Loucy (cell line): ENCODE measurements around the gene EDN1.

ENCODE experiments used
- H2AFZ ChIP-seq: fragments of 200-600 bp; sonication (generic); 2 replicates; pipeline ENCODE4 v1.6.0; 2016; ENCODE audit warnings: antibody characterized with exemption, mild to moderate bottlenecking, low read length, moderate library complexity
- H3F3A ChIP-seq: fragments of 200-600 bp; 2 replicates; pipeline ENCODE4 v1.6.0; 2016; ENCODE audit warnings: antibody characterized with exemption, low read depth, mild to moderate bottlenecking
- H3K27me3 ChIP-seq: fragments of 200-600 bp; sonication (generic); 2 replicates; pipeline ENCODE4 v1.6.1; 2014; ENCODE audit warnings: low read length, mild to moderate bottlenecking; ENCODE audit not compliant: insufficient read depth, poor library complexity, severe bottlenecking
- H3K36me3 ChIP-seq: fragments of 200-600 bp; sonication (generic); 2 replicates; pipeline ENCODE4 v1.6.1; 2016; ENCODE audit warnings: low read length; ENCODE audit not compliant: insufficient read depth
- H3K4me1 ChIP-seq: fragments of 200-600 bp; sonication (generic); 2 replicates; pipeline ENCODE4 v1.5.1; 2014; ENCODE audit warnings: low read length, mild to moderate bottlenecking; ENCODE audit not compliant: insufficient read depth, poor library complexity, severe bottlenecking
- H3K4me2 ChIP-seq: fragments of 200-600 bp; sonication (generic); 2 replicates; pipeline ENCODE4 v1.6.0; 2014; ENCODE audit warnings: antibody characterized with exemption, low read length, low read depth, mild to moderate bottlenecking; ENCODE audit not compliant: poor library complexity, severe bottlenecking
- H3K4me3 ChIP-seq: fragments of 200-600 bp; sonication (generic); 2 replicates; pipeline ENCODE4 v1.5.1; 2014; ENCODE audit warnings: low read length, mild to moderate bottlenecking, mixed read lengths; ENCODE audit not compliant: poor library complexity, severe bottlenecking
- H3K79me2 ChIP-seq: fragments of 200-600 bp; sonication (generic); 2 replicates; pipeline ENCODE4 v1.6.1; 2014; ENCODE audit warnings: low read length; ENCODE audit not compliant: insufficient read depth
- H3K9ac ChIP-seq: fragments of 200-600 bp; sonication (generic); 2 replicates; pipeline ENCODE4 v1.6.0; 2014; ENCODE audit warnings: mild to moderate bottlenecking, low read depth, low read length, moderate library complexity; ENCODE audit not compliant: poor library complexity, severe bottlenecking
- H3K9me2 ChIP-seq: fragments of 200-600 bp; sonication (generic); replicated peaks from 2 replicates; pipeline ENCODE4 v1.6.1; 2016; ENCODE audit warnings: low read depth, low read length, mixed read lengths
- H3K9me3 ChIP-seq: fragments of 200-600 bp; sonication (generic); 2 replicates; pipeline ENCODE4 v1.6.1; 2014; ENCODE audit warnings: mild to moderate bottlenecking, antibody characterized with exemption, low read length, low read depth; ENCODE audit not compliant: insufficient read depth
- H4K20me1 ChIP-seq: fragments of 200-600 bp; sonication (generic); 2 replicates; pipeline ENCODE4 v1.6.0; 2014; ENCODE audit warnings: antibody characterized with exemption, low read length, mild to moderate bottlenecking; ENCODE audit not compliant: insufficient read depth, poor library complexity, severe bottlenecking
- CTCF ChIP-seq: fragments of 200-600 bp; sonication (generic); conservative IDR thresholded peaks from 2 replicates; pipeline ENCODE4 v1.5.1; 2014; ENCODE audit warnings: mild to moderate bottlenecking, antibody characterized with exemption, low read length
- EZH2phosphoT487 ChIP-seq: fragments of 200-600 bp; IDR thresholded peaks from 2 replicates; pipeline ENCODE4 v1.6.1; 2018; ENCODE audit warnings: antibody characterized with exemption, mild to moderate bottlenecking, moderate library complexity, borderline replicate concordance

EDN1 gene

GRCh38 chr6:12309070-12309469 lies 18.9 kb downstream of the EDN1 start:
- Histone ChIP-seq H3K36me3 (no peaks in the 10 kb centered on the region), H3K4me1 (no peaks in the 10 kb centered on the region), H3F3A (no peaks in the 10 kb centered on the region), H3K27me3 (no peaks in the 10 kb centered on the region), H3K9me2 (no peaks in the 10 kb centered on the region), H3K9ac (no peak overlapping the region), H3K79me2 (no peaks in the 10 kb centered on the region), H3K4me3 (no peak overlapping the region), H4K20me1 (no peaks in the 10 kb centered on the region), H3K9me3 (no peaks in the 10 kb centered on the region), H2AFZ (no peak overlapping the region), H3K4me2 (no peak overlapping the region)
- TF ChIP-seq EZH2phosphoT487 (no peak), CTCF (no peak)

GRCh38 chr6:12311106-12311505 lies 20.9 kb downstream of the EDN1 start:
- Histone ChIP-seq H3K4me1 (no peaks in the 10 kb centered on the region), H3K27me3 (no peaks in the 10 kb centered on the region), H3K4me3 (no peak overlapping the region), H4K20me1 (no peaks in the 10 kb centered on the region), H3K36me3 (no peaks in the 10 kb centered on the region), H3K79me2 (no peaks in the 10 kb centered on the region), H3K9me3 (no peaks in the 10 kb centered on the region), H3K9me2 (no peaks in the 10 kb centered on the region), H3K4me2 (no peak overlapping the region), H3K9ac (no peak overlapping the region), H3F3A (no peaks in the 10 kb centered on the region), H2AFZ (no peak overlapping the region)
- TF ChIP-seq CTCF (no peak; the same call in 1 of the 2 replicates), EZH2phosphoT487 (no peak)

GRCh38 chr6:12312736-12313135 lies 22.6 kb downstream of the EDN1 start:
- no peaks in the 10 kb centered on the region for H3K36me3 ChIP-seq
- no peaks in the 10 kb centered on the region for H3K4me1 ChIP-seq
- no peak for TF ChIP-seq EZH2phosphoT487
- TF ChIP-seq CTCF = no peak
- no peaks in the 10 kb centered on the region for H3K9me2 ChIP-seq
- no peak overlapping the region for H3K9ac ChIP-seq
- no peaks in the 10 kb centered on the region for H3K79me2 ChIP-seq
- no peaks in the 10 kb centered on the region for H4K20me1 ChIP-seq
- no peak overlapping the region for H3K4me2 ChIP-seq
- H3F3A ChIP-seq = no peaks in the 10 kb centered on the region
- H3K27me3 ChIP-seq = no peaks in the 10 kb centered on the region
- H2AFZ ChIP-seq = no peak overlapping the region
- no peaks in the 10 kb centered on the region for H3K9me3 ChIP-seq
- H3K4me3 ChIP-seq = no peak overlapping the region
